ENCODE data around the gene ZNF678. TPM values are rescaled to one million over a fixed set of nuclear protein-coding genes. Genes with fewer than 3 reads are reported as not detected.
"Not testable (repeated sequence)": the region's sequence is repeated elsewhere in the genome, so short reads cannot be mapped to it uniquely, and the experiment has no call there.

Gene ZNF678
- polyA plus RNA-seq, 3 donors, result 1.5 to 1.9 (median 1.7) TPM

- H3K9me3 ChIP-seq (replicated peaks in 1 of 2; ENCODE audit: control insufficient read depth in 1 of 2, insufficient read depth in 1 of 2, low read length in 2 of 2), result peaks cover 44 to 74% of the 10 kb centered on the region in 2 donors
- H3K4me1 Mint-ChIP-seq, result no peaks in the 10 kb centered on the region
- no peak overlapping the region for H2AFZ ChIP-seq (ENCODE audit: insufficient read depth, low read depth, low read length, poor library complexity, severe bottlenecking)
- H3K4me2 ChIP-seq (replicated peaks; ENCODE audit: extremely low read depth, low read length, poor library complexity, severe bottlenecking), result no peak overlapping the region
- no peaks in the 10 kb centered on the region for H3K27me3 Mint-ChIP-seq (ENCODE audit: low read depth in 3 of 3)
- peaks cover 19 to 63% (median 47%) of the 10 kb centered on the region in 7 donors for H3K9me3 Mint-ChIP-seq
- TF ChIP-seq CTCF (IDR thresholded peaks at IDR 0.05), result no peak
- intact Hi-C loops (cut with micrococcal nuclease), result no loop called here
- no peaks in the 10 kb centered on the region for H3K4me1 ChIP-seq (ENCODE audit: control insufficient read depth in 1 of 2, insufficient read depth in 2 of 2, low read length in 2 of 2)
- H3K27ac Mint-ChIP-seq, result no peak overlapping the region
- H3K27ac ChIP-seq (ENCODE audit: low read depth in 1 of 2, low read length in 2 of 2), result no peak overlapping the region
- H3K36me3 Mint-ChIP-seq, result peaks cover 25 to 48% of the 10 kb centered on the region in 2 donors
- H3K4me3 ChIP-seq (replicated peaks in 1 of 3; ENCODE audit: low read depth in 2 of 3, low read length in 3 of 3), result no peak overlapping the region
- peaks cover 2 to 27% of the 10 kb centered on the region in 2 donors for H3K36me3 ChIP-seq (replicated peaks in 1 of 2; ENCODE audit: control insufficient read depth in 1 of 2, insufficient read depth in 2 of 2, low read length in 2 of 2)
- no peaks in the 10 kb centered on the region for H4K20me1 ChIP-seq (ENCODE audit: insufficient read depth, low read length)
- H3K9ac ChIP-seq (ENCODE audit: insufficient read depth, low read length, poor library complexity, severe bottlenecking), result no peak overlapping the region
- no peak for DNase-seq
- no peaks in the 10 kb centered on the region for H3K79me2 ChIP-seq (ENCODE audit: insufficient read depth, low read length)
- no peak overlapping the region for H3K4me3 Mint-ChIP-seq
- no peaks in the 10 kb centered on the region for H3K27me3 ChIP-seq (ENCODE audit: control insufficient read depth in 2 of 2, insufficient read depth in 2 of 2, low read length in 2 of 2)
Observed at GRCh38 chr1:227586733-227587132, 23.4 kb downstream of the ZNF678 start.

GRCh38 chr1:227587968-227588367, 24.6 kb downstream of the ZNF678 start:
- no peak for DNase-seq
- Histone ChIP-seq H3K4me2 (replicated peaks; ENCODE audit: extremely low read depth, low read length, poor library complexity, severe bottlenecking) (no peak overlapping the region), H4K20me1 (ENCODE audit: insufficient read depth, low read length) (no peaks in the 10 kb centered on the region), H3K79me2 (ENCODE audit: insufficient read depth, low read length) (no peaks in the 10 kb centered on the region), H3K4me1 (ENCODE audit: control insufficient read depth in 1 of 2, insufficient read depth in 2 of 2, low read length in 2 of 2) (no peaks in the 10 kb centered on the region), H3K4me3 (replicated peaks in 1 of 3; ENCODE audit: low read depth in 2 of 3, low read length in 3 of 3) (no peak overlapping the region), H3K36me3 (replicated peaks in 1 of 2; ENCODE audit: control insufficient read depth in 1 of 2, insufficient read depth in 2 of 2, low read length in 2 of 2) (peaks cover 2 to 30% of the 10 kb centered on the region in 2 donors), H3K9me3 (replicated peaks in 1 of 2; ENCODE audit: control insufficient read depth in 1 of 2, insufficient read depth in 1 of 2, low read length in 2 of 2) (peaks cover 55 to 84% of the 10 kb centered on the region in 2 donors), H3K27ac (ENCODE audit: low read depth in 1 of 2, low read length in 2 of 2) (no peak overlapping the region), H3K9ac (ENCODE audit: insufficient read depth, low read length, poor library complexity, severe bottlenecking) (no peak overlapping the region), H3K27me3 (ENCODE audit: control insufficient read depth in 2 of 2, insufficient read depth in 2 of 2, low read length in 2 of 2) (no peaks in the 10 kb centered on the region), H2AFZ (ENCODE audit: insufficient read depth, low read depth, low read length, poor library complexity, severe bottlenecking) (no peak overlapping the region)
- intact Hi-C loops (cut with micrococcal nuclease), result no loop called here
- no CpG with 5 or more reads among the region's 1 CpG for WGBS (ENCODE audit: insufficient coverage)
- no peak for TF ChIP-seq CTCF (IDR thresholded peaks at IDR 0.05)
- Mint-ChIP-seq H3K9me3 (peaks cover 26 to 72% (median 57%) of the 10 kb centered on the region in 7 donors), H3K36me3 (peaks cover 30 to 50% of the 10 kb centered on the region in 2 donors), H3K27me3 (ENCODE audit: low read depth in 3 of 3) (no peaks in the 10 kb centered on the region), H3K4me3 (no peak overlapping the region), H3K27ac (no peak overlapping the region), H3K4me1 (no peaks in the 10 kb centered on the region)

GRCh38 chr1:227588769-227589168, 25.4 kb downstream of the ZNF678 start:
- no CpG with 5 or more reads among the region's 1 CpG for WGBS (ENCODE audit: insufficient coverage)
- H3K36me3 ChIP-seq (replicated peaks in 1 of 2; ENCODE audit: control insufficient read depth in 1 of 2, insufficient read depth in 2 of 2, low read length in 2 of 2), result peaks cover 2 to 25% of the 10 kb centered on the region in 2 donors
- H3K9me3 Mint-ChIP-seq, result peaks cover 29 to 79% (median 63%) of the 10 kb centered on the region in 7 donors
- H3K27me3 ChIP-seq (ENCODE audit: control insufficient read depth in 2 of 2, insufficient read depth in 2 of 2, low read length in 2 of 2); H2AFZ ChIP-seq (ENCODE audit: insufficient read depth, low read depth, low read length, poor library complexity, severe bottlenecking); H3K9ac ChIP-seq (ENCODE audit: insufficient read depth, low read length, poor library complexity, severe bottlenecking); H4K20me1 ChIP-seq (ENCODE audit: insufficient read depth, low read length); intact Hi-C loops (cut with micrococcal nuclease); H3K27ac Mint-ChIP-seq; H3K27ac ChIP-seq (ENCODE audit: low read depth in 1 of 2, low read length in 2 of 2); H3K4me2 ChIP-seq (replicated peaks; ENCODE audit: extremely low read depth, low read length, poor library complexity, severe bottlenecking); H3K79me2 ChIP-seq (ENCODE audit: insufficient read depth, low read length); H3K4me3 ChIP-seq (replicated peaks in 1 of 3; ENCODE audit: low read depth in 2 of 3, low read length in 3 of 3); H3K4me1 Mint-ChIP-seq; H3K4me1 ChIP-seq (ENCODE audit: control insufficient read depth in 1 of 2, insufficient read depth in 2 of 2, low read length in 2 of 2); DNase-seq; H3K4me3 Mint-ChIP-seq; H3K27me3 Mint-ChIP-seq (ENCODE audit: low read depth in 3 of 3): not testable (repeated sequence)
- peaks cover 32 to 52% of the 10 kb centered on the region in 2 donors for H3K36me3 Mint-ChIP-seq
- H3K9me3 ChIP-seq (replicated peaks in 1 of 2; ENCODE audit: control insufficient read depth in 1 of 2, insufficient read depth in 1 of 2, low read length in 2 of 2), result peaks cover 56 to 88% of the 10 kb centered on the region in 2 donors
